ENCODE data around the gene FAM156B. TPM values are rescaled to one million over a fixed set of nuclear protein-coding genes. Genes with fewer than 3 reads are reported as not detected.
"Not testable (repeated sequence)": the region's sequence is repeated elsewhere in the genome, so short reads cannot be mapped to it uniquely, and the experiment has no call there.

The FAM156B gene, protein sequence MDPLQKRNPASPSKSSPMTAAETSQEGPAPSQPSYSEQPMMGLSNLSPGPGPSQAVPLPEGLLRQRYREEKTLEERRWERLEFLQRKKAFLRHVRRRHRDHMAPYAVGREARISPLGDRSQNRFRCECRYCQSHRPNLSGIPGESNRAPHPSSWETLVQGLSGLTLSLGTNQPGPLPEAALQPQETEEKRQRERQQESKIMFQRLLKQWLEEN
- 15.1 TPM for polyA plus RNA-seq (2012; ENCODE audit: insufficient read length, low read depth)

- TF ChIP-seq FOXP2 (optimal IDR thresholded peaks at IDR 0.05; ENCODE audit: borderline replicate concordance, extremely low read depth, extremely low read length, insufficient read depth); TAF1 (IDR thresholded peaks at IDR 0.05; ENCODE audit: borderline replicate concordance, insufficient read depth, low read length): not testable (repeated sequence)
- TF ChIP-seq, protein P1, sequence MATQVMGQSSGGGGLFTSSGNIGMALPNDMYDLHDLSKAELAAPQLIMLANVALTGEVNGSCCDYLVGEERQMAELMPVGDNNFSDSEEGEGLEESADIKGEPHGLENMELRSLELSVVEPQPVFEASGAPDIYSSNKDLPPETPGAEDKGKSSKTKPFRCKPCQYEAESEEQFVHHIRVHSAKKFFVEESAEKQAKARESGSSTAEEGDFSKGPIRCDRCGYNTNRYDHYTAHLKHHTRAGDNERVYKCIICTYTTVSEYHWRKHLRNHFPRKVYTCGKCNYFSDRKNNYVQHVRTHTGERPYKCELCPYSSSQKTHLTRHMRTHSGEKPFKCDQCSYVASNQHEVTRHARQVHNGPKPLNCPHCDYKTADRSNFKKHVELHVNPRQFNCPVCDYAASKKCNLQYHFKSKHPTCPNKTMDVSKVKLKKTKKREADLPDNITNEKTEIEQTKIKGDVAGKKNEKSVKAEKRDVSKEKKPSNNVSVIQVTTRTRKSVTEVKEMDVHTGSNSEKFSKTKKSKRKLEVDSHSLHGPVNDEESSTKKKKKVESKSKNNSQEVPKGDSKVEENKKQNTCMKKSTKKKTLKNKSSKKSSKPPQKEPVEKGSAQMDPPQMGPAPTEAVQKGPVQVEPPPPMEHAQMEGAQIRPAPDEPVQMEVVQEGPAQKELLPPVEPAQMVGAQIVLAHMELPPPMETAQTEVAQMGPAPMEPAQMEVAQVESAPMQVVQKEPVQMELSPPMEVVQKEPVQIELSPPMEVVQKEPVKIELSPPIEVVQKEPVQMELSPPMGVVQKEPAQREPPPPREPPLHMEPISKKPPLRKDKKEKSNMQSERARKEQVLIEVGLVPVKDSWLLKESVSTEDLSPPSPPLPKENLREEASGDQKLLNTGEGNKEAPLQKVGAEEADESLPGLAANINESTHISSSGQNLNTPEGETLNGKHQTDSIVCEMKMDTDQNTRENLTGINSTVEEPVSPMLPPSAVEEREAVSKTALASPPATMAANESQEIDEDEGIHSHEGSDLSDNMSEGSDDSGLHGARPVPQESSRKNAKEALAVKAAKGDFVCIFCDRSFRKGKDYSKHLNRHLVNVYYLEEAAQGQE (IDR thresholded peaks at IDR 0.05; ENCODE audit: insufficient read depth in 1 of 2, low read depth in 2 of 2, low read length in 2 of 2) = not testable (repeated sequence)
Observed at GRCh38 chrX:52896855-52897709, at the start of gene FAM156B. TSS of gene FAM156B (plus strand) at chrX:52897330. CDS start at chrX:52907226, 9,896 bp downstream.

DNA sequence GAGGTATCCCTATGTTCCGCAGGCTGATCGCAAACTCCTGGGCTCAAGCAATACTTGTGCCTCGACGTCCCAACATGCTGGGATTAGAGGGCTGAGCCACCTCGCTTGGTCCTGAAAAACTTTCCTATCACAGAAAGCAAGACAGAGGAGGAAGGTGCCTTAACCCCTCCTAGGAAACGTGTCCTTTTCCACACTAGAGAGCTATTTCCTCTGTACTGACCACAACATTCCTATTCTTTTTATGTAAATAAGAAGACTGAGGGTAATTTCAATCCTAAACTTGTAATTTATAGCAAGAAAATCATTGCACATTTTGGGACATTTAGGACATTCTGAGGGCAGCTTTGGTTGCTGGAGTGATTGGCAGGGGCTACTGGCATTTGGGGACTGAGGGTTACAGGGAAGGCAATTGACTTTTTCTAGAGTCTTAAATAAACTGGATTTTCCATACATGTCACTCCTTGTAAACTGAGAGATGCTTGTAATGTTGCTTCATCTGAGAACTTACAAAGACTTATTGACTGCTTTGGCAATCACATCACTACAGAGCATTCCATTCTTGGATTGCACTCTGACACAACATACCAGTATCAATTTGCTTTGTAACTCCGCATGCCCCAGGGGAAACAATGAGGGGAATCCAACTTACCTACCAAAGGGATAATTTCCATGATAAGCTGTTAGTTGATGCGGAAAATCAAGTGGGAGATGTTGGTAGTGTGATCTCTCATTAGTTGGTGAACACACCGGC, 44.8 kb upstream of the FAM156B start:
- no peak for TF ChIP-seq SIN3A (IDR thresholded peaks at IDR 0.05; ENCODE audit: borderline replicate concordance, insufficient read depth, low read length)
- no peak for TF ChIP-seq FOXP2 (optimal IDR thresholded peaks at IDR 0.05; ENCODE audit: borderline replicate concordance, extremely low read depth, extremely low read length, insufficient read depth)
- no peak for TF ChIP-seq TAF1 (IDR thresholded peaks at IDR 0.05; ENCODE audit: borderline replicate concordance, insufficient read depth, low read length)
- TF ChIP-seq POLR2AphosphoS5 (IDR thresholded peaks at IDR 0.05; ENCODE audit: low read depth, low read length) = no peak
- TF ChIP-seq, protein P1 (IDR thresholded peaks at IDR 0.05; ENCODE audit: insufficient read depth in 1 of 2, low read depth in 2 of 2, low read length in 2 of 2) = no peak

- TF ChIP-seq FOXP2 (optimal IDR thresholded peaks at IDR 0.05; ENCODE audit: borderline replicate concordance, extremely low read depth, extremely low read length, insufficient read depth) = no peak
- TF ChIP-seq POLR2AphosphoS5 (IDR thresholded peaks at IDR 0.05; ENCODE audit: low read depth, low read length) = no peak
- no peak for TF ChIP-seq TAF1 (IDR thresholded peaks at IDR 0.05; ENCODE audit: borderline replicate concordance, insufficient read depth, low read length)
- TF ChIP-seq, protein P1 (IDR thresholded peaks at IDR 0.05; ENCODE audit: insufficient read depth in 1 of 2, low read depth in 2 of 2, low read length in 2 of 2) = no peak
Observed at GRCh38 chrX:52865343-52865998, 31.7 kb upstream of the FAM156B start.

- TF ChIP-seq FOXP2 (optimal IDR thresholded peaks at IDR 0.05; ENCODE audit: borderline replicate concordance, extremely low read depth, extremely low read length, insufficient read depth) = no peak
- no peak for TF ChIP-seq SIN3A (IDR thresholded peaks at IDR 0.05; ENCODE audit: borderline replicate concordance, insufficient read depth, low read length)
- TF ChIP-seq TAF1 (IDR thresholded peaks at IDR 0.05; ENCODE audit: borderline replicate concordance, insufficient read depth, low read length) = no peak
- no peak for TF ChIP-seq POLR2AphosphoS5 (IDR thresholded peaks at IDR 0.05; ENCODE audit: low read depth, low read length)
- TF ChIP-seq, protein P1 (IDR thresholded peaks at IDR 0.05; ENCODE audit: insufficient read depth in 1 of 2, low read depth in 2 of 2, low read length in 2 of 2) = no peak
Observed at GRCh38 chrX:52867610-52868348, 29.4 kb upstream of the FAM156B start, which contains the start of gene XAGE3. TSS of gene XAGE3 (minus strand) at chrX:52868083. CDS start at chrX:52867133, 950 bp downstream.
